Mesodermal cell (in vitro differentiated cells): ENCODE measurements around the gene ZAP70.

Experiments used
- H3K27ac ChIP-seq: 2 replicates; pipeline ENCODE4 v1.7.0; 2013; ENCODE audit warnings: mild to moderate bottlenecking, low read depth, low read length, moderate library complexity; ENCODE audit not compliant: severe bottlenecking
- H3K36me3 ChIP-seq: 2 replicates; pipeline ENCODE4 v1.7.1; 2013; ENCODE audit warnings: mild to moderate bottlenecking, low read length, moderate library complexity; ENCODE audit not compliant: control insufficient read depth, insufficient read depth
- H3K4me1 ChIP-seq: one replicate; pipeline ENCODE4 v1.7.1; 2013; ENCODE audit warnings: mild to moderate bottlenecking, low read length; ENCODE audit not compliant: insufficient read depth, control insufficient read depth, poor library complexity, severe bottlenecking
- H3K4me3 ChIP-seq: 2 replicates; pipeline ENCODE4 v1.7.0; 2013; ENCODE audit warnings: low read length, control low read depth, mild to moderate bottlenecking; ENCODE audit not compliant: insufficient read depth, poor library complexity, severe bottlenecking; ENCODE audit errors: extremely low read depth
- H3K9me3 ChIP-seq: 2 replicates; pipeline ENCODE4 v1.7.1; 2013; ENCODE audit warnings: mild to moderate bottlenecking, low read length, moderate library complexity; ENCODE audit not compliant: control insufficient read depth
- WGBS, 2 experiments: methylation state at CpG; one replicate each; pipeline ENCODE4 v1.1.5; 2013; ENCODE audit warnings: missing lambda C conversion rate in 2 of 2; ENCODE audit not compliant: insufficient coverage in 2 of 2; 5-methylcytosine and 5-hydroxymethylcytosine counted together

The ZAP70 gene

GRCh38 chr2:97743913-97744312 lies 30.5 kb downstream of the ZAP70 start:
- no peaks in the 10 kb centered on the region for H3K9me3 ChIP-seq
- WGBS, 2 experiments = 90% methylated on average over 2 to 3 of the region's 6 CpGs
- H3K4me3 ChIP-seq = no peak overlapping the region
- no peaks in the 10 kb centered on the region for H3K36me3 ChIP-seq
- H3K4me1 ChIP-seq = peaks cover 7% of the 10 kb centered on the region
- H3K27ac ChIP-seq = no peak overlapping the region

- WGBS, 2 experiments = 98 to 100% methylated on average over 3 to 5 of the region's 10 CpGs
- no peaks in the 10 kb centered on the region for H3K36me3 ChIP-seq
- H3K27ac ChIP-seq = no peak overlapping the region
- peaks cover 7% of the 10 kb centered on the region for H3K4me1 ChIP-seq
- no peak overlapping the region for H3K4me3 ChIP-seq
- H3K9me3 ChIP-seq = no peaks in the 10 kb centered on the region
These were observed 32.2 kb downstream of the ZAP70 start for GRCh38 chr2:97745474-97746174.

GRCh38 chr2:97747285-97747684 lies 33.9 kb downstream of the ZAP70 start:
- WGBS, 2 experiments = 90 to 92% methylated on average over 2 of the region's 3 CpGs
- Histone ChIP-seq H3K36me3 (peaks cover 3% of the 10 kb centered on the region), H3K9me3 (no peaks in the 10 kb centered on the region), H3K4me1 (peaks cover 5% of the 10 kb centered on the region), H3K27ac (no peak overlapping the region), H3K4me3 (no peak overlapping the region)

- no peak overlapping the region for H3K27ac ChIP-seq
- peaks cover 3% of the 10 kb centered on the region for H3K4me1 ChIP-seq
- no peaks in the 10 kb centered on the region for H3K9me3 ChIP-seq
- H3K36me3 ChIP-seq = peaks cover 3% of the 10 kb centered on the region
- WGBS, 2 experiments = 100% methylated on average over 2 to 3 of the region's 4 CpGs
- H3K4me3 ChIP-seq = no peak overlapping the region
These were observed 34.3 kb downstream of the ZAP70 start for GRCh38 chr2:97747716-97748115.

GRCh38 chr2:97749581-97749980 lies 36.2 kb downstream of the ZAP70 start:
- Histone ChIP-seq H3K27ac (no peak overlapping the region), H3K4me1 (peaks cover 3% of the 10 kb centered on the region), H3K4me3 (no peak overlapping the region), H3K9me3 (no peaks in the 10 kb centered on the region), H3K36me3 (peaks cover 6% of the 10 kb centered on the region)
- 83 to 86% methylated on average over 1 of the region's 5 CpGs for WGBS, 2 experiments

- Histone ChIP-seq H3K4me3 (no peak overlapping the region), H3K27ac (no peak overlapping the region), H3K9me3 (no peaks in the 10 kb centered on the region), H3K36me3 (peaks cover 10% of the 10 kb centered on the region), H3K4me1 (peaks cover 3% of the 10 kb centered on the region)
- WGBS, 2 experiments = 90 to 100% methylated on average over 4 of the region's 4 CpGs
These were observed 36.6 kb downstream of the ZAP70 start for GRCh38 chr2:97750017-97750416.

- peaks cover 12% of the 10 kb centered on the region for H3K36me3 ChIP-seq
- no peak overlapping the region for H3K4me3 ChIP-seq
- no CpG with 5 or more reads among the region's 3 CpGs for WGBS, 2 experiments
These were observed 38.4 kb downstream of the ZAP70 start for GRCh38 chr2:97751752-97752151.

GRCh38 chr2:97752342-97753334 lies 39.3 kb downstream of the ZAP70 start:
- peaks cover 3% of the 10 kb centered on the region for H3K4me1 ChIP-seq
- H3K9me3 ChIP-seq = no peaks in the 10 kb centered on the region
- no peak overlapping the region for H3K4me3 ChIP-seq
- no peak overlapping the region for H3K27ac ChIP-seq
- peaks cover 21% of the 10 kb centered on the region for H3K36me3 ChIP-seq
- 83% methylated on average over 2 of the region's 3 CpGs; no CpG with 5 or more reads in 1 of the 2 experiments for WGBS, 2 experiments

More at GRCh38 chr2:97751752-97752151, 38.4 kb downstream of the ZAP70 start:
- H3K27ac ChIP-seq = no peak overlapping the region
- H3K9me3 ChIP-seq = no peaks in the 10 kb centered on the region
- H3K4me1 ChIP-seq = peaks cover 3% of the 10 kb centered on the region

- 96% methylated on average over 10 of the region's 12 CpGs for WGBS, 2 experiments
- no peak overlapping the region for H3K4me3 ChIP-seq
- no peaks in the 10 kb centered on the region for H3K9me3 ChIP-seq
- no peaks in the 10 kb centered on the region for H3K4me1 ChIP-seq
- H3K27ac ChIP-seq = no peak overlapping the region
- peaks cover 40% of the 10 kb centered on the region for H3K36me3 ChIP-seq
These were observed 41.4 kb downstream of the ZAP70 start for GRCh38 chr2:97754690-97755346.

GRCh38 chr2:97755491-97755890 lies 42.1 kb downstream of the ZAP70 start:
- Histone ChIP-seq H3K36me3 (peaks cover 47% of the 10 kb centered on the region), H3K9me3 (no peaks in the 10 kb centered on the region), H3K27ac (no peak overlapping the region), H3K4me3 (no peak overlapping the region), H3K4me1 (no peaks in the 10 kb centered on the region)
- WGBS, 2 experiments = 100% methylated on average over 1 of the region's 2 CpGs; no CpG with 5 or more reads in 1 of the 2 experiments
